Thyroid gland (tissue), 4 donors: Measurements from ENCODE around the gene BHLHE41.

Source experiments
- POLR2A ChIP-seq, 2 donors: fragments of 450-650 bp; IDR thresholded peaks; one replicate each; pipeline ENCODE4 v1.6.1; 2017; ENCODE audit warnings: antibody characterized with exemption in 2 of 2, mild to moderate bottlenecking in 2 of 2, moderate library complexity in 1 of 2
- TF ChIP-seq, protein P1 (sequence below), 6 experiments: fragments of 200-600 bp in 3 of 6; fragments of 450-650 bp in 3 of 6; sonication (generic) in 3 of 6; IDR thresholded peaks; one replicate each; pipeline ENCODE4 v1.5.1; 2016 to 2019; ENCODE audit warnings: antibody characterized with exemption in 6 of 6, mild to moderate bottlenecking in 2 of 6, inconsistent platforms in 1 of 6, moderate library complexity in 1 of 6

DNA sequence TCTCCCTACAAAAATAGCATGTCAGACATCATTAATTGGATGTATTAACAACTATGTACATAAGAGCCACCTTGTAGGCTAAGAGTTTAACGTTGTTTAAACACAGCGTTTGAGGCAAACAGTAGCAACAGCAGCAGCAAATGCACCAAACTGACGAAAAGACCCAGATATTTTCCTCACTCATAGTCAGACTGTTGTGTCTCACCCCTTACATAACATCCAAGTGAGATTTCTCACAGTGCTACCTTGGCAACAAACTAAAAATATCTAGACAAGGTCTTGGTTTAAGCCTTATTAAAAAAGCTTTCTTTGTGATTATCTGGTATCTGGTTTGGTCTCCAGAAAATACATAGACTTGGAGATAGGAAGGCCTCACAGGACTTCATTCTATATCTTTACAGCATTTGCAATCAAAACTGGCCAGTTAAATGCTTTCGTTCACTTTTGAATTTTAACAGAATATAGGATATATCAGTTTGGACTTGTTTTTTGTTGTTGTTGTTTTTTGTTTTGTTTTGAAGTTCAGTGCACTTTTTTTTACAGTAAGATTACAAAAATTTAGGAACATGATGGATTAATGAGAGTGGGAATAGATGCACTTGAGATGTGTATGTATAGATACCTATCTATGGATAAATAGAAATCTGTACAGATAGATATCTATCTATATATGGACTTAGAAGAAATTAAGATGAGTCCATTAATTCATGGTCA is 4.1 kb downstream of the BHLHE41 start:
- TF ChIP-seq, protein P1, sequence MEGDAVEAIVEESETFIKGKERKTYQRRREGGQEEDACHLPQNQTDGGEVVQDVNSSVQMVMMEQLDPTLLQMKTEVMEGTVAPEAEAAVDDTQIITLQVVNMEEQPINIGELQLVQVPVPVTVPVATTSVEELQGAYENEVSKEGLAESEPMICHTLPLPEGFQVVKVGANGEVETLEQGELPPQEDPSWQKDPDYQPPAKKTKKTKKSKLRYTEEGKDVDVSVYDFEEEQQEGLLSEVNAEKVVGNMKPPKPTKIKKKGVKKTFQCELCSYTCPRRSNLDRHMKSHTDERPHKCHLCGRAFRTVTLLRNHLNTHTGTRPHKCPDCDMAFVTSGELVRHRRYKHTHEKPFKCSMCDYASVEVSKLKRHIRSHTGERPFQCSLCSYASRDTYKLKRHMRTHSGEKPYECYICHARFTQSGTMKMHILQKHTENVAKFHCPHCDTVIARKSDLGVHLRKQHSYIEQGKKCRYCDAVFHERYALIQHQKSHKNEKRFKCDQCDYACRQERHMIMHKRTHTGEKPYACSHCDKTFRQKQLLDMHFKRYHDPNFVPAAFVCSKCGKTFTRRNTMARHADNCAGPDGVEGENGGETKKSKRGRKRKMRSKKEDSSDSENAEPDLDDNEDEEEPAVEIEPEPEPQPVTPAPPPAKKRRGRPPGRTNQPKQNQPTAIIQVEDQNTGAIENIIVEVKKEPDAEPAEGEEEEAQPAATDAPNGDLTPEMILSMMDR (IDR thresholded peaks at IDR 0.05), result no peak
- peak in 1 of 2 donors; percentile 32 for TF ChIP-seq POLR2A (IDR thresholded peaks at IDR 0.05)
